ENCODE data around the gene PRDM11. TPM values are rescaled to one million over a fixed set of nuclear protein-coding genes. Genes with fewer than 3 reads are reported as not detected.

PRDM11 gene
- polyA plus RNA-seq, 2 donors, result 2.5 to 2.6 TPM

DNA sequence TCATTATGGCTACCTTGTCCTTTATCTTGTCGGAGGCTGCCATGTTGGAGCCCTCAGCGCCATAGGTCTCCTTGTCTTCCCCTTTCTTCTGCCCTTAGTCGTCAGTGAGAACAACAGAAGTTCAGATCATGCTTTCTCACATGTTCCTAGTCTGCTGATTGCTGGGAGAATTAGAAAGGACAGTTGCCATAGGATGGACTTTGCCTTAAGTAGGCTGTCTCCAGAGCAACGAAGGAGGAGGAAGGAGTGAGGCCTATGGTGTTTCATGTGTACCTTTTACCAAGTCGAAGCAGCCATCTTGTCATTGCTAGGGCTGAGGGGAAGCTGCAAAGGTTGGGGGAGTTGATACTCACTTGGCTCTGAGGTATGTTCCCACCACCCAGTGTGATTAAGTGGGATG lies 77.1 kb downstream of the PRDM11 start:
- no peak overlapping the region for H3K27ac ChIP-seq (ENCODE audit: low read depth in 2 of 2, low read length in 1 of 2)
- no peaks in the 10 kb centered on the region for H3K4me1 ChIP-seq (ENCODE audit: control insufficient read depth in 2 of 2, insufficient read depth in 2 of 2, low read length in 1 of 2)
- H3K4me3 ChIP-seq (ENCODE audit: low read depth in 1 of 2, low read length in 2 of 2), result no peak overlapping the region
- H3K27me3 ChIP-seq (ENCODE audit: control insufficient read depth in 1 of 2, insufficient read depth in 2 of 2, low read length in 2 of 2), result no peaks in the 10 kb centered on the region
- WGBS, 2 donors, result 91 to 94% methylated on average over 5 of the region's 5 CpGs
- H3K9me3 ChIP-seq (ENCODE audit: control insufficient read depth in 2 of 2, insufficient read depth in 1 of 2, low read depth in 1 of 2, low read length in 1 of 2), result no peaks in the 10 kb centered on the region
- peaks cover 11 to 19% of the 10 kb centered on the region in 2 donors for H3K36me3 ChIP-seq (ENCODE audit: control insufficient read depth in 2 of 2, insufficient read depth in 2 of 2, low read length in 1 of 2)

DNA sequence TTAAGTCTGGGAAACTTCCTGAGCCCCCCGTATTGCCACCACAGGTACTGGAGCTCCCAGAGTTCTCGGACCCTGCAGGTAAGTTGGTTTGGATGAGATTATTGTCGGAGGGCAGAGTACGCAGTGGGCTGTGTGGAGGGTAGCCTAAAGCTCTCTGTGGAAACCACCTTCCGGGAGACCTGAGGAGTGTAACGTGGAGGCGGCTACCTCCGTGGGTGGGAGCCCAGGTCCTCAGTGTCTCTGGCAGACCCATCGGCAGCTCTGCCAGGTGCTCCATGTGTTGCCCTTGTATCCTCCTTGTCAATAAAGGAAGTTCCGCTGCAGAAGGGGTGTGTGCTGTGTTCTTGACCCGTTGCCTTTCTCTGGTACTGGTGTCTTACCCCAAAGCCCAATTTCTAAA lies 78.3 kb downstream of the PRDM11 start:
- H3K36me3 ChIP-seq (ENCODE audit: control insufficient read depth in 2 of 2, insufficient read depth in 2 of 2, low read length in 1 of 2), result peaks cover 9 to 17% of the 10 kb centered on the region in 2 donors
- no peak overlapping the region for H3K4me3 ChIP-seq (ENCODE audit: low read depth in 1 of 2, low read length in 2 of 2)
- no peaks in the 10 kb centered on the region for H3K4me1 ChIP-seq (ENCODE audit: control insufficient read depth in 2 of 2, insufficient read depth in 2 of 2, low read length in 1 of 2)
- no peaks in the 10 kb centered on the region for H3K27me3 ChIP-seq (ENCODE audit: control insufficient read depth in 1 of 2, insufficient read depth in 2 of 2, low read length in 2 of 2)
- 92 to 97% methylated on average over 11 of the region's 11 CpGs for WGBS, 2 donors
- no peaks in the 10 kb centered on the region for H3K9me3 ChIP-seq (ENCODE audit: control insufficient read depth in 2 of 2, insufficient read depth in 1 of 2, low read depth in 1 of 2, low read length in 1 of 2)
- no peak overlapping the region for H3K27ac ChIP-seq (ENCODE audit: low read depth in 2 of 2, low read length in 1 of 2)

GRCh38 chr11:45225277-45225676 lies 78.8 kb downstream of the PRDM11 start:
- H3K27ac ChIP-seq (ENCODE audit: low read depth in 2 of 2, low read length in 1 of 2), result no peak overlapping the region
- no peaks in the 10 kb centered on the region for H3K4me1 ChIP-seq (ENCODE audit: control insufficient read depth in 2 of 2, insufficient read depth in 2 of 2, low read length in 1 of 2)
- 74 to 93% methylated on average over 1 of the region's 1 CpG for WGBS, 2 donors
- no peaks in the 10 kb centered on the region for H3K27me3 ChIP-seq (ENCODE audit: control insufficient read depth in 1 of 2, insufficient read depth in 2 of 2, low read length in 2 of 2)
- H3K9me3 ChIP-seq (ENCODE audit: control insufficient read depth in 2 of 2, insufficient read depth in 1 of 2, low read depth in 1 of 2, low read length in 1 of 2), result no peaks in the 10 kb centered on the region
- peaks cover 9 to 17% of the 10 kb centered on the region in 2 donors for H3K36me3 ChIP-seq (ENCODE audit: control insufficient read depth in 2 of 2, insufficient read depth in 2 of 2, low read length in 1 of 2)
- no peak overlapping the region for H3K4me3 ChIP-seq (ENCODE audit: low read depth in 1 of 2, low read length in 2 of 2)

GRCh38 chr11:45225961-45226871 lies 79.8 kb downstream of the PRDM11 start:
- H3K4me3 ChIP-seq (ENCODE audit: low read depth in 1 of 2, low read length in 2 of 2), result no peak overlapping the region
- H3K9me3 ChIP-seq (ENCODE audit: control insufficient read depth in 2 of 2, insufficient read depth in 1 of 2, low read depth in 1 of 2, low read length in 1 of 2), result no peaks in the 10 kb centered on the region
- H3K27ac ChIP-seq (ENCODE audit: low read depth in 2 of 2, low read length in 1 of 2), result no peak overlapping the region
- no peaks in the 10 kb centered on the region for H3K4me1 ChIP-seq (ENCODE audit: control insufficient read depth in 2 of 2, insufficient read depth in 2 of 2, low read length in 1 of 2)
- peaks cover 8 to 17% of the 10 kb centered on the region in 2 donors for H3K36me3 ChIP-seq (ENCODE audit: control insufficient read depth in 2 of 2, insufficient read depth in 2 of 2, low read length in 1 of 2)
- no peaks in the 10 kb centered on the region for H3K27me3 ChIP-seq (ENCODE audit: control insufficient read depth in 1 of 2, insufficient read depth in 2 of 2, low read length in 2 of 2)
- WGBS, 2 donors, result 94 to 97% methylated on average over 39 of the region's 39 CpGs

- Histone ChIP-seq H3K36me3 (ENCODE audit: control insufficient read depth in 2 of 2, insufficient read depth in 2 of 2, low read length in 1 of 2) (peaks cover 6 to 17% of the 10 kb centered on the region in 2 donors), H3K27ac (ENCODE audit: low read depth in 2 of 2, low read length in 1 of 2) (no peak overlapping the region), H3K4me3 (ENCODE audit: low read depth in 1 of 2, low read length in 2 of 2) (no peak overlapping the region), H3K27me3 (ENCODE audit: control insufficient read depth in 1 of 2, insufficient read depth in 2 of 2, low read length in 2 of 2) (no peaks in the 10 kb centered on the region), H3K4me1 (ENCODE audit: control insufficient read depth in 2 of 2, insufficient read depth in 2 of 2, low read length in 1 of 2) (no peaks in the 10 kb centered on the region), H3K9me3 (ENCODE audit: control insufficient read depth in 2 of 2, insufficient read depth in 1 of 2, low read depth in 1 of 2, low read length in 1 of 2) (no peaks in the 10 kb centered on the region)
- WGBS, 2 donors, result 97 to 98% methylated on average over 21 of the region's 21 CpGs
Observed at GRCh38 chr11:45226901-45227300, 80.5 kb downstream of the PRDM11 start.

- Histone ChIP-seq H3K27me3 (ENCODE audit: control insufficient read depth in 1 of 2, insufficient read depth in 2 of 2, low read length in 2 of 2) (no peaks in the 10 kb centered on the region), H3K36me3 (ENCODE audit: control insufficient read depth in 2 of 2, insufficient read depth in 2 of 2, low read length in 1 of 2) (peaks cover 6 to 17% of the 10 kb centered on the region in 2 donors), H3K4me1 (ENCODE audit: control insufficient read depth in 2 of 2, insufficient read depth in 2 of 2, low read length in 1 of 2) (no peaks in the 10 kb centered on the region), H3K27ac (ENCODE audit: low read depth in 2 of 2, low read length in 1 of 2) (no peak overlapping the region), H3K9me3 (ENCODE audit: control insufficient read depth in 2 of 2, insufficient read depth in 1 of 2, low read depth in 1 of 2, low read length in 1 of 2) (no peaks in the 10 kb centered on the region), H3K4me3 (ENCODE audit: low read depth in 1 of 2, low read length in 2 of 2) (no peak overlapping the region)
- 96 to 97% methylated on average over 19 of the region's 19 CpGs for WGBS, 2 donors
Observed at GRCh38 chr11:45227836-45228235, 81.4 kb downstream of the PRDM11 start.

GRCh38 chr11:45229401-45230020 lies 83.1 kb downstream of the PRDM11 start:
- Histone ChIP-seq H3K9me3 (ENCODE audit: control insufficient read depth in 2 of 2, insufficient read depth in 1 of 2, low read depth in 1 of 2, low read length in 1 of 2) (no peaks in the 10 kb centered on the region), H3K4me1 (ENCODE audit: control insufficient read depth in 2 of 2, insufficient read depth in 2 of 2, low read length in 1 of 2) (no peaks in the 10 kb centered on the region), H3K36me3 (ENCODE audit: control insufficient read depth in 2 of 2, insufficient read depth in 2 of 2, low read length in 1 of 2) (peaks cover 0 to 17% of the 10 kb centered on the region in 2 donors), H3K27ac (ENCODE audit: low read depth in 2 of 2, low read length in 1 of 2) (no peak overlapping the region), H3K4me3 (ENCODE audit: low read depth in 1 of 2, low read length in 2 of 2) (no peak overlapping the region), H3K27me3 (ENCODE audit: control insufficient read depth in 1 of 2, insufficient read depth in 2 of 2, low read length in 2 of 2) (no peaks in the 10 kb centered on the region)
- 87 to 88% methylated on average over 5 of the region's 5 CpGs for WGBS, 2 donors

DNA sequence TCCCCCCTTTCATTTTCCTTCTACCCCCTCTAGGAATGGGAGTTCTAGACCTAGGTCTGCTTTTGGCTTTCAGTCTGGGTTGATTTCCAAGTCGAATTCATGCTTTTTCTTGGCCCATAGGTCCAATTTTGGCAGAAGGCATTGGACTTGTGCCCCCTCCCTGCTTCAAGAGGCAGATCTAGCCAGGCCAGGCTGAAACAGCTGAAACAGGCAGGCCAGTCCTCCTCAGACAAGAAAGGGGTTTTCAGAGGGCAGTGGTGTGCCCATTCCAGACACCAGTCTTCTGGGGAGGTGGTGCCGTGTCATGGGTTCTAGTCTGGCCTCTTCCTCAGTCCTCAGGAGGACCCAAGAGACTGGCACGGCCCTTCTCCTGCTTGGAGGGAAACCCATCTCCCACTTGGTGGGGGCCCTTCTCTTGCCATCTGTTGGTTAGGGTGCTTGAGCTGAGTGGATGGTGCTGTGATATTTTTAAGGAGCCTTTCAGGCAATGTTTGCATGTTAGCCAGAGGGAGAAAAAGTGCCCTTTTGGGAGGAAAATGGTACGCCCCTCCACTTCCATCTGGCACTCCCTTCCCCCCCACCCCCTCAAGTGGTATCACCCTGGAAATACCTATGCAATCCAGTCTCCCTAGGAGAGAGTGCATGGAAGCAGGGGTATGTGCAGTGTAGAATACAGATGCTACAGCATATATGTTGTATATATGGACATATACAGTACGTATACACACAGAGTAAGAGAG lies 86.1 kb downstream of the PRDM11 start:
- H3K36me3 ChIP-seq (ENCODE audit: control insufficient read depth in 2 of 2, insufficient read depth in 2 of 2, low read length in 1 of 2), result peaks cover 0 to 3% of the 10 kb centered on the region in 2 donors
- no peaks in the 10 kb centered on the region for H3K9me3 ChIP-seq (ENCODE audit: control insufficient read depth in 2 of 2, insufficient read depth in 1 of 2, low read depth in 1 of 2, low read length in 1 of 2)
- 82 to 86% methylated on average over 5 of the region's 5 CpGs for WGBS, 2 donors
- H3K4me1 ChIP-seq (ENCODE audit: control insufficient read depth in 2 of 2, insufficient read depth in 2 of 2, low read length in 1 of 2), result no peaks in the 10 kb centered on the region
- H3K4me3 ChIP-seq (ENCODE audit: low read depth in 1 of 2, low read length in 2 of 2), result no peak overlapping the region
- H3K27me3 ChIP-seq (ENCODE audit: control insufficient read depth in 1 of 2, insufficient read depth in 2 of 2, low read length in 2 of 2), result no peaks in the 10 kb centered on the region
- H3K27ac ChIP-seq (ENCODE audit: low read depth in 2 of 2, low read length in 1 of 2), result no peak overlapping the region

DNA sequence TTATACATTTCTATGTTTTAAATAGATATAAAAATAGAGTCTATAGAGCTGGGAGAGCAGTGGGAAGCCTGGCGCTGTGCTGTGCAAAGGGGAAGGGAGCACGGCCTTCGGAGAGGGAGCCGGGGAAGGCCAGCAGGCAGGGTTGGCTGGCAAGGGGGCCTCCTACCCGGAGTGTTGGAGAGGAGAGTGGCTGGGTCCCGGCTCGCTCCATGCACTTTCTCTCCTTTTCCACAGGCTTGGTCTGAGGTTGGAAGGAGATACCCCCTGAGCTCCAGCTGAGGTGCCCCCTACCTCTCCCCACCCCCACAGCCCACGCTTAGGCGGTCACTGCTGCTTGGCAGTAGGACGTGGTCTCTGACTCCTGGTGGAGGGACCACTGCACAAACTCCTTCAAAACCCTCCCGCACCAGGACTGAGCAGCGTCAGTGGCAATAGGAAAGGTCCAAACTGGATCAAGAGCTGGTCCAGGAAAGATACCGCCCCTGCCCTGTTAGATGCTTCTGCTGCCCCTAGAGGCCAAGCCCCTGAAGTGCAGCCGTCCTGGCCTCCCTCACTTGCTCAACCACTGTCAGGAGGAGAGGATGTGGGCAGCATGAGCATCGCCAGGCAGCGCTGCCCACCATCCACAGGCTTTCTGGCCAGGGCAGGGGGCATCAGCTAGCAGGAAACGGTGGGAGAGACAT lies 86.8 kb downstream of the PRDM11 start:
- Histone ChIP-seq H3K36me3 (ENCODE audit: control insufficient read depth in 2 of 2, insufficient read depth in 2 of 2, low read length in 1 of 2) (no peaks in the 10 kb centered on the region), H3K4me1 (ENCODE audit: control insufficient read depth in 2 of 2, insufficient read depth in 2 of 2, low read length in 1 of 2) (no peaks in the 10 kb centered on the region), H3K27me3 (ENCODE audit: control insufficient read depth in 1 of 2, insufficient read depth in 2 of 2, low read length in 2 of 2) (no peaks in the 10 kb centered on the region), H3K9me3 (ENCODE audit: control insufficient read depth in 2 of 2, insufficient read depth in 1 of 2, low read depth in 1 of 2, low read length in 1 of 2) (no peaks in the 10 kb centered on the region), H3K4me3 (ENCODE audit: low read depth in 1 of 2, low read length in 2 of 2) (no peak overlapping the region), H3K27ac (ENCODE audit: low read depth in 2 of 2, low read length in 1 of 2) (no peak overlapping the region)
- 57 to 67% methylated on average over 17 of the region's 17 CpGs for WGBS, 2 donors

Data from esophagus (tissue), 2 donors.